Endothelial cell of umbilical vein (primary cell): ENCODE measurements around the gene RAB27B.

Experiments used
- EZH2 ChIP-seq: IDR thresholded peaks from 2 replicates; pipeline ENCODE4 v1.6.1; 2012; ENCODE audit warnings: borderline replicate concordance, low read depth, mild to moderate bottlenecking, moderate library complexity, low read length, inconsistent platforms; ENCODE audit not compliant: severe bottlenecking
- FOS ChIP-seq: IDR thresholded peaks from 2 replicates; pipeline ENCODE4 v1.6.1; 2011; ENCODE audit warnings: mild to moderate bottlenecking, low read length, moderate library complexity, borderline replicate concordance; ENCODE audit not compliant: insufficient read depth
- GATA2 ChIP-seq: IDR thresholded peaks from 2 replicates; pipeline ENCODE4 v1.7.0; 2011; ENCODE audit warnings: low read depth, mild to moderate bottlenecking, moderate library complexity, mixed read lengths, low read length; ENCODE audit not compliant: insufficient read length, insufficient read depth
- JUN ChIP-seq: IDR thresholded peaks from 2 replicates; pipeline ENCODE4 v1.6.1; 2011; ENCODE audit warnings: borderline replicate concordance, low read depth; ENCODE audit not compliant: insufficient read length, insufficient read depth
- MYC ChIP-seq: IDR thresholded peaks from one replicate; pipeline ENCODE4 v1.6.1; 2011; ENCODE audit warnings: mild to moderate bottlenecking, low read depth, low read length
- POLR2A ChIP-seq: IDR thresholded peaks from 2 replicates; pipeline ENCODE4 v1.6.1; 2012; ENCODE audit warnings: low read depth, mild to moderate bottlenecking, control low read depth, low read length
- POLR2AphosphoS5 ChIP-seq: IDR thresholded peaks from 2 replicates; pipeline ENCODE4 v1.6.1; 2012; ENCODE audit warnings: low read depth, mild to moderate bottlenecking, control low read depth, low read length, moderate library complexity; ENCODE audit not compliant: insufficient read depth
- TF ChIP-seq, protein P1 (sequence below), 2 donors: IDR thresholded peaks; 1 replicate in 1 of 2; 2 replicates in 1 of 2; pipeline ENCODE4 v1.5.1; 2011; ENCODE audit warnings: low read length in 2 of 2, mild to moderate bottlenecking in 2 of 2, moderate library complexity in 2 of 2, control low read depth in 1 of 2, inconsistent platforms in 1 of 2, low read depth in 1 of 2; ENCODE audit not compliant: insufficient read depth in 1 of 2; ENCODE audit errors: extremely low read depth in 1 of 2
- TF ChIP-seq, protein P2 (sequence below): IDR thresholded peaks from 2 replicates; pipeline ENCODE4 v1.6.1; 2011; ENCODE audit not compliant: insufficient read depth, insufficient read length

DNA sequence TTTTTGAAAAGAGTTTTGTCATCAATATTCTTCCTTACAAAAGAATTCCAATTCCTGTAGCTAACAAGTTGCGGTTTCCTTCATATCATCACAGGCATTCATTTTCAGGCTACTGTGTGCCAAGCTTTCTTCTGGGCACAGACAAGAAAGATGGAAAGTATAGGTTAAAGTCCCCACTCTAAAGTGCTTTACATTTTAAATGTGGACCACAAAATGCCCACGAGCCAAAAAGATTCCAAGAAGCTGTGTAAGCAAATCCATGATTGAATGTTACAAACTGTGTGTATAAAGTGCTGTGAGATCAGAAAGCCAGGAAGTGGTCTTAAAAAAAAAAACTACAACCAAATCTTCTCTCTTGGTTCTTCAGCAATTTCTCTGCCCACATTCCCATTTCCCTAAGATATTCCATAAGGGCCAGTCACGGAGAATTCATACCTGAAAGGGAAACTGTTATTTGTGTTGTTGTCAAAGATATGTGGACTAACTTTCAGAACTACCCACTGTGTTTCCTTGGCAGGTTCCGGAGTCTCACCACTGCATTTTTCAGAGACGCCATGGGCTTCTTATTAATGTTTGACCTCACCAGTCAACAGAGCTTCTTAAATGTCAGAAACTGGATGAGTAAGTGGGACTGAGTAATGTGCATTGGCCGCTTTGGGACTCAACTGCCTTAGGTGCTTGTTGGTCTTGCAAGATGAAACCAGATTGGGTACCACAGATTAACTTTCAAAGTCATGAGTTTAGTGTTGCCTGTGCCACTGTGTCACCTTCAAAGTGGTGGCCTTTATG lies 55.7 kb downstream of the RAB27B start:
- TF ChIP-seq, protein P1, sequence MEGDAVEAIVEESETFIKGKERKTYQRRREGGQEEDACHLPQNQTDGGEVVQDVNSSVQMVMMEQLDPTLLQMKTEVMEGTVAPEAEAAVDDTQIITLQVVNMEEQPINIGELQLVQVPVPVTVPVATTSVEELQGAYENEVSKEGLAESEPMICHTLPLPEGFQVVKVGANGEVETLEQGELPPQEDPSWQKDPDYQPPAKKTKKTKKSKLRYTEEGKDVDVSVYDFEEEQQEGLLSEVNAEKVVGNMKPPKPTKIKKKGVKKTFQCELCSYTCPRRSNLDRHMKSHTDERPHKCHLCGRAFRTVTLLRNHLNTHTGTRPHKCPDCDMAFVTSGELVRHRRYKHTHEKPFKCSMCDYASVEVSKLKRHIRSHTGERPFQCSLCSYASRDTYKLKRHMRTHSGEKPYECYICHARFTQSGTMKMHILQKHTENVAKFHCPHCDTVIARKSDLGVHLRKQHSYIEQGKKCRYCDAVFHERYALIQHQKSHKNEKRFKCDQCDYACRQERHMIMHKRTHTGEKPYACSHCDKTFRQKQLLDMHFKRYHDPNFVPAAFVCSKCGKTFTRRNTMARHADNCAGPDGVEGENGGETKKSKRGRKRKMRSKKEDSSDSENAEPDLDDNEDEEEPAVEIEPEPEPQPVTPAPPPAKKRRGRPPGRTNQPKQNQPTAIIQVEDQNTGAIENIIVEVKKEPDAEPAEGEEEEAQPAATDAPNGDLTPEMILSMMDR (IDR thresholded peaks at IDR 0.05; ENCODE audit: extremely low read depth in 1 of 2, insufficient read depth in 1 of 2, low read depth in 1 of 2, low read length in 2 of 2), result no peak
- TF ChIP-seq POLR2A (no peak), EZH2 (no peak), JUN (no peak), MYC (no peak), POLR2AphosphoS5 (no peak), FOS (no peak), GATA2 (no peak)
- TF ChIP-seq, protein P2, sequence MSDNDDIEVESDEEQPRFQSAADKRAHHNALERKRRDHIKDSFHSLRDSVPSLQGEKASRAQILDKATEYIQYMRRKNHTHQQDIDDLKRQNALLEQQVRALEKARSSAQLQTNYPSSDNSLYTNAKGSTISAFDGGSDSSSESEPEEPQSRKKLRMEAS, result no peak
